Mammary epithelial cell (primary cell): ENCODE measurements around the gene OR10G4.

Source experiments
- CTCF ChIP-seq, 2 donors: IDR thresholded peaks in 1 of 2; conservative IDR thresholded peaks in 1 of 2; 2 replicates each; pipeline ENCODE4 v1.5.1; 2011 to 2012; ENCODE audit warnings: inconsistent platforms in 2 of 2, low read length in 2 of 2, mild to moderate bottlenecking in 2 of 2, control low read depth in 1 of 2, low read depth in 1 of 2; ENCODE audit not compliant: insufficient read depth in 1 of 2; ENCODE audit errors: extremely low read depth in 1 of 2
- EZH2 ChIP-seq: IDR thresholded peaks from 2 replicates; pipeline ENCODE4 v1.6.1; 2012; ENCODE audit warnings: low read length, inconsistent platforms, borderline replicate concordance

DNA sequence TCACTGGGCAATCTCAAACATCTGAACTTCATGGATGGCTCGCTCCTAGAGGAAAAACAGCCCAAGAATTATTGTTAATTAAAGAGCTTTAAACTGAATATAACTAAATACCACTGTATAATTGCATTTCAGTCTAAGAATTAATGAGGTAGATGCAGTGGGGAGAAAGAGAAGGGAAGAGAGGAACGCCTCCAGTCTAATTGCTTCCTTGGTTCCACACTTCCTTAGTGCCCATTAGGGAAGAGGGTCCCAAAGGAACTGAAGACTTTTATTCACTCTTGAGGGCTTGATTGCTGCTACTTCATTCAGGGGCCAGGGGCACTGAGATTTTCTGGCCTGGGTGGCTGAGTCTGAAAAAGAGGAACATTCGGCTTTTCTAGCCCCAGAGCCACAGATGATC is 40.2 kb downstream of the OR10G4 start:
- TF ChIP-seq CTCF (conservative IDR thresholded peaks at IDR 0.05 in 1 of 2, IDR thresholded peaks at IDR 0.05 in 1 of 2; ENCODE audit: extremely low read depth in 1 of 2, insufficient read depth in 1 of 2, low read depth in 1 of 2, low read length in 2 of 2) (no peak), EZH2 (no peak)
